CD4-positive, alpha-beta T cell treated with Interleukin-15 for 1 hour (primary cell): ENCODE results near the gene C1orf226.
"Not testable (repeated sequence)": the region's sequence is repeated elsewhere in the genome, so short reads cannot be mapped to it uniquely, and the experiment has no call there.

Experiments
- DNase-seq: peaks from one replicate; pipeline ENCODE4 v3.0.0-alpha.2; 2020

Gene C1orf226, protein sequence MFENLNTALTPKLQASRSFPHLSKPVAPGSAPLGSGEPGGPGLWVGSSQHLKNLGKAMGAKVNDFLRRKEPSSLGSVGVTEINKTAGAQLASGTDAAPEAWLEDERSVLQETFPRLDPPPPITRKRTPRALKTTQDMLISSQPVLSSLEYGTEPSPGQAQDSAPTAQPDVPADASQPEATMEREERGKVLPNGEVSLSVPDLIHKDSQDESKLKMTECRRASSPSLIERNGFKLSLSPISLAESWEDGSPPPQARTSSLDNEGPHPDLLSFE

GRCh38 chr1:162381383-162381782, at the start of gene C1orf226:
Gene C1orf226, plus strand, starts transcription at chr1:162381728. Its CDS starts 174 bp downstream, at chr1:162381902.
- no peak for DNase-seq

GRCh38 chr1:162333991-162334390, 47.5 kb upstream of the C1orf226 start:
- no peak for DNase-seq

DNA sequence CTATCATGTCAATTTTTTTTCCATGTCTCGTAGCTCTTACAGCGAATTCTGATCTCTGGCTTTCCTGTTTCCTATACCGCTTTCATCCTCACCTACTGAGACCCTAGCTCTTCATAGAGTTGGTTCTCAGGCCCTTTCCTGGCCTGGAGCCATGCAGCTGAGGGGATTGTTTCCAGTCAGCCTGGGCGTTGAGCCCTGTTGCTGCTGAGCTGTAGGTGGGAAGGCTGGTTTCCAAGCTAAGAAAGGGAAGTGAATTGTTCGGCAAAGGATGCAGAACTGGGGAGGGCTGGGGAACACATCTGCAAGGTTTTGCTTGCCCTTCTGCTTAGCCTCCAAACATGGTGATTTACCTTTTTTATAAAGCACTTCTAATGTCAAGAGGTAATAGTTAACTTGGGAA, 46.4 kb upstream of the C1orf226 start:
- no peak for DNase-seq

DNA sequence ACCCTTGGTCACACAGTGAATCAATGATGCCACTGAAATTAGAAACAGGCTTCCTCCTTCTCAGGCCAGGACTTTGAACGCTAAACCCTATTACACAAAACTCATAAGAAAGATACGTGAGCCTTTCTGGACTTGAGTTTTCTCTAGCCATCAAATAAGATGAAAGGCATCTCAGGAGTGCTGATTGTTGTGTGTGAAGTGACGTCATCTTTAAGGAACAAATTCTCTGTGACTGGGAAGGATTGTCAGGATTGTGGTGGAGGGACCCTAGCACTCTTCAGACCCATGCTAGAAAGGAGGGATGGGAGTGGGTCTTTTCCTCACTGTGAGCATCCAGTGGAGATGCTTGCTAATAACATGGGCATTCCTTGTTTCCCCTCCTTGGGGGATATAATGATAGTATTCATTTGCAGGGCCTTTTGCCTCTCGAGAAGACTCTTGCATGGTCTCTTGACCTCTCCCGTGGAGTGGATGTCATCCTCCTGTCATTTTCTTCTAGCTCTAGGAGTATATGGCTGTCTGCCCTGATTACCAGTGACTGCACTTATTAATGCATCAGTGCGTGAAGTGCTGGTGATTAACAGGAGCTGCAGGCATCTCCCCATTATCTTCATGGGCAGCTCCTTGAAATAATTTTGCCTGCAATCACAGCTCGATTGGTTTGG, 44.8 kb upstream of the C1orf226 start:
- no peak for DNase-seq

DNA sequence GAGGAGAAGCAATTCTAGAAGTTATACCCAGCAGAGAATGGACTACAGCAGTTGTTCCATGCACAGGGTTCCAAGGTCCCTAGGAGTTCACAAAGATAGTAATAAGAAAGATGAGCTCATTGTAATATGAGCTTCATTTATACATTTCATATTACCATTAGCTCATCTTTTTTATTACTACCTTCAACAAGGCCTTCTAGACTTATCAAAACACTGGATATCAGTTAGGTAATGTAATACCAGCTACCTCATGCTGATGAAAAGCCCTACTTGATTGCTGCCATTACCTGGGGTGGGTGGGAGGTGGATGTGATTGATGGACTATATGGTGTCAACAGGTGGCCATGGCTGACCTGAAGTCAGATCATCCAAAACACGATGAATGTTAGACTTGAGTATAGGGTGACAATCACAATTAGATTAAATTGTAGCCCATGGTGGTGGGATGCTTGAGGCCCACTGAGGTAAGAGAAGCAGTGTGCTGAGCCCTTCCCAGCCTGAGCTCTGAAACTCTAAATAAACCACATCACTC, 39.0 kb upstream of the C1orf226 start:
- DNase-seq = no peak

- DNase-seq = no peak
These were observed 38.1 kb upstream of the C1orf226 start for GRCh38 chr1:162343470-162343869.

DNA sequence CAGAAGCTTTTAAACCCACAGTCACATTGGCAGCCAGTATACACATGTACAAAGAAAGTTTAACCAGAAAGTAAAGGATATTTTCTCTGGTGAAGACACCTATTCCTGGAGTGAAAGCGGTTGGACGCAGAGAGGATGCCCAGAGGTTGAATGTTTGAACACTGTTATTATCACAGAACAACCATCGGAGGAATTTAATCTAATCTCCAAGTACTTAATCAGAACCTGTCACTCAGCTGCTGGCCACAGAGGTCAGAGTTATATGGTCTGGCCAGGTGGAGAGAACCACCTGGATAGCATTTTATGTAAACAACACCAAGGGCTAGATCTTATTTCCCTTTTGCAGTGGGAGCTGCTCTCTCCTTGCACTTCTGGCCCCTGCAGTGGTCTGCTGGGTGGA, 34.2 kb upstream of the C1orf226 start:
- DNase-seq = no peak

GRCh38 chr1:162349635-162350330, 31.7 kb upstream of the C1orf226 start:
- DNase-seq = no peak

DNA sequence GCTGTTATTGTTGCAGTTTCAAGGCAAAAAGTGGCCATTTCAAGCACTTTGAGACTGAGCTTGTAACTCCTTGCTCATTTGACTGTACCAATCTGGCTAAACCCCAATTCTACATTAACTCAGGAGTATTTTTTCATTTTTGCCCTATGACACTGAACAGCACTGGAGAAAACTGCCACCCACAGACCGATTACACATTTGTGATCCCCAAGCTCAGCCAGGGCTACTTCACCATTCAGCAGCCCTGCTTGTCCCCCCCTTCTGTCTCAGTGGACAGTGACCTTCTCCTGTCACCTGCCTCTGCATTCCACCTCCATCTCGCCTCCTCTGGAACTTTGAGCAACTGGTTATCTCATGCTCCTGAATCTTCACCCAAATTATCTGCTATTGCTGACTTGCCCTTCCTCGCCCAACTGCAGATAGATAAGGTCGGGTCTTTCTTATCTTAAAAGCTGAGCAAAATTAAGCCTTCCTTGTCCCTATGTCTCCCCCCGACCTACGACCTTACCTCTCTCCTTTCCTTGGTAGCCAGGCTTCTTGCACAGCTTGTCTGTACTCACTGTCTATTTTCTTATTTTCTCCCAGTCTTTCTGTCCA, 30.2 kb upstream of the C1orf226 start:
- DNase-seq = no peak

DNA sequence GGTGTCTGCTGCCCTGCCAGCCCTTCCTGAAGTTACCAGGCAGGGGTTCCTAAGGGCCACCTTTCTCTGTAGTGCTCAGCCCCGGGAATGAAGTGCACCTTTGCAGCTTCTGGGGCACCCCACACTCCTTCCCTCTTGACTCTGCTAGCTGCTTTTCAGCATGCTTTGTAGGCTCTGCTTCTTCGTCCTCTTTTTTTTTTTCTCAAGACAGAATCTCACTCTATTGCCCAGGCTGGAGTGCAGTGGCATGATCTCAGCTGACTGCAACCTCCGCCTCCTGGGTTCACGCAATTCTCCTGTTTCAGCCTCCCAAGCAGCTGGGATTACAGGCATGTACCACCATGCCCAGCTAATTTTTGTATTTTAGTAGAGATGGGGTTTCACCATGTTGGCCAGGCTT, 29.7 kb upstream of the C1orf226 start:
- DNase-seq = not testable (repeated sequence)

GRCh38 chr1:162353078-162353477, 28.4 kb upstream of the C1orf226 start:
- DNase-seq = no peak

DNA sequence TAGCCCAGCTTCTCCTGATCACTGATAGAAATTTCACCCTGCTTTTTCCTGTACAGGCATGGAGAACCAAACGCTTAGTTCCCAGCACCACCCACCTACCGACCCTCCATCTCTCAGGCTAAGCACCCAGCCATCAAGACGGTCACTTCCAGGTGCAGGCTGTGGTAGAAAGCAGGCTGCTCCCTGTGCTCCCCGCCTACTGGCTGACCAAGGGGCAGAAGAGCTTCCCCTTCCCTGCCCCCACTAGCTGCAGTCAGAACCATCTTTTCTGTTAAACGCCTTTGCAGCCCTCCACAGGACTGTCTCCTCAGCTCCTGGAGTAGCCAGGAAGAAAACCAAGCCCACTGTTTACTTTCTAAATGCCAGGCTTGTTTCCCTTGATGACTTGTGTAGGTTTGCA, 27.8 kb upstream of the C1orf226 start:
- DNase-seq = no peak

GRCh38 chr1:162357681-162358266, 23.8 kb upstream of the C1orf226 start:
- DNase-seq = no peak

DNA sequence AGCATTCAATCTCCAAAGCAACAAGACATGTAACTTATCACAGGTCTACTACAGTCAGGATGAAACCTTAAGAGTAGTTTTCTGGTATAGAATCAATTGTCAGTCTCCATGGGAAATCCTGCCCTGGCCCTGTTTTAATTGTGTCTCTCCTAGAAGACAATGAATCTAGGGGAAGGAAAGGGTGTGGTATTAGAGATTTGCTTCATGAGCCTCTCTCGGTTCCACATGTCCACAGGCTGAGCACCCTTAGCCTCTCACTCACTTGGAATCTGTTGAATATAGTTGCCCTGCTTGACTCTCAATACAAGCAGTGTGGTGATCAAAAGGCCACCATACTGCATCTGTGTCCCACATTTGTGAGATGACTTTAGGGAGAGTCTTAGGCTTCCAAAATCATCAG, 22.6 kb upstream of the C1orf226 start:
- DNase-seq = no peak

- DNase-seq = no peak
These were observed 21.8 kb upstream of the C1orf226 start for GRCh38 chr1:162359523-162360236.

DNA sequence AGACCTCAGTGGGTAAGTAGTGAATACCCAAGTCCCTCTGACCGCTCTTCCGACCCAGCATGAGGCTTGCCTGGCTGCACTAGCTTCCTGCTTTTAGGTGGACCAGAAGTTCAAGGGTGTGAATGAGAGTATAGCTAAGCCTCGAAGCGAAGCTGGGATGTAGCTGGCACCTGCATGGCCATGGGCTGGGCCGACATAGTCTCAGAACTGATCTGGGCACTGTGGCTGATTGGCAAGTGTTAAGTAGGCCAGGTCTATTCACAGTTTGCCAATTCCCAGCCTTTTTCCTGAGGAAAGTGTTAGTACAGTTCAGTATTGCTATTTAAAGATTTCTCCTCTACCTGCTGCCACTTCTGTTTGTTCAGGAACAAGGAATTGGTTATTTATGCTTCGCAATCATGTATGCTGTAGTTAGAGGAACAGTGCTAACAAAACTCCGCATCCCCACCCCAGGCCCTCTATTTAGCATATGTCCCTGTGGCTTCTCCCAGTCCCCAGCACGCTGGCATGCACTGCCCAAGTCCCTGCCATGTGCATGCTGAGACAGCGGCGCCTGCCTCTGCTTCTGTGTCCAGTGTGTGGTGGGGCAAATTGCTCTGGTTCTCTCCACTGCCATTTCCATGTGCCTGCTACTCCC, 21.2 kb upstream of the C1orf226 start:
- no peak for DNase-seq

DNA sequence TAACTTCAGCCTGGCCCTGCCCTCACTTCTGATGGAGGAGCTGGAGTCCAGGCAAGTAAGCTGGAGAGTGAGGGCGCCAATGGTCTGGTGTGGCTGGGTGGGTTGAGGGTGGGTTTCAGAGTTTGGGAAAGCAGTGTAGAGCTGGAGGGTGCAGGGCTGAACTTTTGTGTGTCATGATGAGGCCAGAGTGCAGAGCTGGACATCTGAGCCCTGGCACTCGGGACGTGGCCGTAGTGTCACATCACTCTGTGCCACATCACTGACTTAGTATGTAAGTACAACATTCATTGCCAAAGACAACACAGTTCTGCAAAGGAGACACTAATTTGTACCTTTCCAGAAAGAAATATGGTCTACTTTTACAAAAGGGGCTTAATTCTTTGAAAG, 20.7 kb upstream of the C1orf226 start:
- no peak for DNase-seq

GRCh38 chr1:162361349-162361748, 20.2 kb upstream of the C1orf226 start:
- DNase-seq = no peak

GRCh38 chr1:162363823-162364222, 17.7 kb upstream of the C1orf226 start:
- DNase-seq = no peak

- no peak for DNase-seq
These were observed 17.0 kb upstream of the C1orf226 start for GRCh38 chr1:162364498-162364897.

DNA sequence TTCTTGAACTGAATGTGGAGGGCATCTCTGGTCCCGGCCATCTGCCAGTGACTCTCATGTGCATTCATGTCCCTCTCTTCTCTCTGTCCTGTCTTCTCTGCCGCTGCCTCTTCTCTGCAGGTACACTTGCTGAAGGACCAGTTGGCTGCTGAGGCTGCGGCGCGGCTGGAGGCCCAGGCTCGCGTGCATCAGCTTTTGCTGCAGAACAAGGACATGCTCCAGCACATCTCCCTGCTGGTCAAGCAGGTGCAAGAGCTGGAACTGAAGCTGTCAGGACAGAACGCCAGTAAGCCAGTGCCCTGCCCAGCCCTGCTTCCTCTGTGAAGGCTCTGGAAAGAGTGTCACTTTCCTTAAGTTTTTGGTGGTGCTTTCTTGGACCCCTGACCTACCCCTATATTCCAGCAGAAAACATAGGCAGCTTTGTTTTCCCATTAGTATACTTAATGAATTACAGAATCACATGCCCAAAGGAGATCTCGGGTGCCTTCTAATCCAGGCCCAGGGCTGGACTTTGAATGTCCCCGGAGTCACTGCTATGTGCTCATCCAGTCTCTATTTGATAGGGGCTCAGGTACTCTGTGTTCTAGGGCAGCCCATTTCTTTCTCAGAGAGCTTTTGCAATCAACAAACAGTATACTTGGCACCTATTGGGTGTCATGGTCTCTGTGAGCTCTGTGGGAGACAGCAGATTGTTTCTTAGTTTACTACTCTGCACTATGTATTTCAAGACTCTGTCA, 16.1 kb upstream of the C1orf226 start:
- no peak for DNase-seq
